Measurements from ENCODE around the gene AP3M1.

DNA sequence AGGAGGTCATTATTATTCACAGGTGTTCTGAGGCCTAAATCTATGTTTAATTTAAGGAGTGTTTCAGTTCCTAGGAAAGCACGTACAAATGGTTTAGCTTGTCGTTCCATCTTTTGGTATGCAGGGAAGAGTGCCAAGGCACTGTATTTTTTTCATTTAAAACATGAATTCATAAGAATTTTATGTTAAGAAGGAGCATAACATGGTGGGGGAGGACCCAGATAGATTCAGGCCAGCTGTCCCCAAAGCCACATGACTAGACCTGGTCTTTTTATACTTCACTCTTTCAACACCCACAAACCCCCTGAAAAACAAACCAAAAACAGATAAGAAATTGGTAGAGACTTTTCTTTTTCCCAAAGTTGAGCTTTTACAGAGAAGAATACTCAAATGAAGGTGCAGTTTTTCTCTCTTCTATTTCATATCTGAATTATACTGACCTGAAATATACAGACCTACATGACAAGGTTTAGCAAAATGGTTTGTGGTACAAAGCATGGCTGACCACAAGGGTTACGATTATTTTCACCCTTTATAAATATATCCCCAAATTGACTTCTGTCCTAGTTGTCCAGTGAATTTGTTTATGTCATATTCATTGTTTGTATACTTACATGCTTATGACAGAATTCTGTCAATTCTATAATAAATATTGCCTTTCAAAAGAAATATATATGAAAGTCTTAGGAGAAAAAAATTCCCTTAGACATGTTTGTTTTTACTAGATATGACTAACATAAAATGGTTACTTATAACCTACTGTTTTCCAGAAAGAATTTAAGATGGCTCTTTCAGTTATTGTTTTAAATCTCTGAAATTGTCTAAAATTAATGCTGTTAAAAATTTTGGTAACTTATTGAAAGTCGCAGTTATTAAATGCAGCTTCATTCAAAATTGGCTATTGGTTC lies 71.3 kb downstream of the AP3M1 start:
- TF ChIP-seq, protein P1, sequence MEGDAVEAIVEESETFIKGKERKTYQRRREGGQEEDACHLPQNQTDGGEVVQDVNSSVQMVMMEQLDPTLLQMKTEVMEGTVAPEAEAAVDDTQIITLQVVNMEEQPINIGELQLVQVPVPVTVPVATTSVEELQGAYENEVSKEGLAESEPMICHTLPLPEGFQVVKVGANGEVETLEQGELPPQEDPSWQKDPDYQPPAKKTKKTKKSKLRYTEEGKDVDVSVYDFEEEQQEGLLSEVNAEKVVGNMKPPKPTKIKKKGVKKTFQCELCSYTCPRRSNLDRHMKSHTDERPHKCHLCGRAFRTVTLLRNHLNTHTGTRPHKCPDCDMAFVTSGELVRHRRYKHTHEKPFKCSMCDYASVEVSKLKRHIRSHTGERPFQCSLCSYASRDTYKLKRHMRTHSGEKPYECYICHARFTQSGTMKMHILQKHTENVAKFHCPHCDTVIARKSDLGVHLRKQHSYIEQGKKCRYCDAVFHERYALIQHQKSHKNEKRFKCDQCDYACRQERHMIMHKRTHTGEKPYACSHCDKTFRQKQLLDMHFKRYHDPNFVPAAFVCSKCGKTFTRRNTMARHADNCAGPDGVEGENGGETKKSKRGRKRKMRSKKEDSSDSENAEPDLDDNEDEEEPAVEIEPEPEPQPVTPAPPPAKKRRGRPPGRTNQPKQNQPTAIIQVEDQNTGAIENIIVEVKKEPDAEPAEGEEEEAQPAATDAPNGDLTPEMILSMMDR (IDR thresholded peaks at IDR 0.05) = no peak
- no peak for TF ChIP-seq POLR2A (IDR thresholded peaks at IDR 0.05)
